Skeletal muscle tissue (tissue), 4 donors: ENCODE measurements around the gene ASXL2. TPM values are rescaled to one million over a fixed set of nuclear protein-coding genes. Genes with fewer than 3 reads are reported as not detected.

Experiments used
- H3K27ac ChIP-seq: one replicate; pipeline ENCODE4 v1.7.0; 2013; ENCODE audit warnings: mild to moderate bottlenecking, low read depth, low read length, inconsistent platforms
- H3K27me3 ChIP-seq, 3 donors: one replicate each; pipeline ENCODE4 v1.7.0; 2013; ENCODE audit warnings: low read length in 3 of 3; ENCODE audit not compliant: control insufficient read depth in 3 of 3, insufficient read depth in 3 of 3
- H3K36me3 ChIP-seq, 3 donors: one replicate each; pipeline ENCODE4 v1.7.0; 2013; ENCODE audit warnings: low read length in 3 of 3; ENCODE audit not compliant: control insufficient read depth in 3 of 3, insufficient read depth in 3 of 3
- H3K4me1 ChIP-seq, 3 donors: one replicate each; pipeline ENCODE4 v1.7.0; 2013; ENCODE audit warnings: low read length in 3 of 3, mild to moderate bottlenecking in 3 of 3; ENCODE audit not compliant: control insufficient read depth in 3 of 3, insufficient read depth in 3 of 3
- H3K4me3 ChIP-seq, 3 donors: one replicate each; pipeline ENCODE4 v1.7.0; 2013; ENCODE audit warnings: low read length in 3 of 3
- H3K9ac ChIP-seq, 3 donors: one replicate each; pipeline ENCODE4 v1.7.0; 2013; ENCODE audit warnings: low read length in 3 of 3, mild to moderate bottlenecking in 3 of 3, moderate library complexity in 2 of 3, low read depth in 1 of 3
- H3K9me3 ChIP-seq, 3 donors: one replicate each; pipeline ENCODE4 v1.7.0; 2013; ENCODE audit warnings: low read length in 3 of 3; ENCODE audit not compliant: control insufficient read depth in 3 of 3
- total RNA-seq: library from RNA; depleted of rRNA; stranded (reverse); fragments of >200 nt; gene quantifications from one replicate; pipeline ENCODE4 v1.2.3, GENCODE V29; 2014
- donor health status: Osteomylitis.

The ASXL2 gene
- total RNA-seq, 1 donor from 2014 or later, result 4.7 TPM

GRCh38 chr2:25787020-25787419 lies 91.3 kb downstream of the ASXL2 start:
- Histone ChIP-seq H3K9me3 (no peaks in the 10 kb centered on the region), H3K27me3 (no peaks in the 10 kb centered on the region), H3K9ac (no peak overlapping the region), H3K4me1 (no peaks in the 10 kb centered on the region), H3K27ac (no peak overlapping the region), H3K36me3 (peaks cover 0 to 4% (median 0%) of the 10 kb centered on the region in 3 donors), H3K4me3 (no peak overlapping the region)

DNA sequence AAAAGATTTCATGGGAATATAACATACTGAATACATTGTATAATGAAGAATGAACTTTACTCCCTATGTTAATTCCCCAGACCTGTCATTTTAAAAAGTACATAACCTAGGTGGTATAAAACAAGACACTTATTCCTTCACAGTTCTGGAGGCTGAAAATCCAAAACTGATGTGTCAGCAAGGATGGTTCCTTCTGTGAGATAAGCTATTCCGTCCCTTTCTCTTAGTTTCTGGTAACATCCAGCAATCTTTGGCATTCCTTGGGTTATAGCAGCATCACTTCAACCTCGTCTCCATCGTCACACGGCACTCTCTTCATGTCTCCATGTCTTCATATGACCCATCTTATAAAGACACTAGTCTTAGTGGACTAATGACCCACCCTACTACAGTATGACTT lies 93.9 kb downstream of the ASXL2 start:
- Histone ChIP-seq H3K4me3 (no peak overlapping the region), H3K27me3 (no peaks in the 10 kb centered on the region), H3K27ac (no peak overlapping the region), H3K36me3 (peaks cover 0 to 2% (median 0%) of the 10 kb centered on the region in 3 donors), H3K9me3 (no peaks in the 10 kb centered on the region), H3K9ac (no peak overlapping the region), H3K4me1 (no peaks in the 10 kb centered on the region)

DNA sequence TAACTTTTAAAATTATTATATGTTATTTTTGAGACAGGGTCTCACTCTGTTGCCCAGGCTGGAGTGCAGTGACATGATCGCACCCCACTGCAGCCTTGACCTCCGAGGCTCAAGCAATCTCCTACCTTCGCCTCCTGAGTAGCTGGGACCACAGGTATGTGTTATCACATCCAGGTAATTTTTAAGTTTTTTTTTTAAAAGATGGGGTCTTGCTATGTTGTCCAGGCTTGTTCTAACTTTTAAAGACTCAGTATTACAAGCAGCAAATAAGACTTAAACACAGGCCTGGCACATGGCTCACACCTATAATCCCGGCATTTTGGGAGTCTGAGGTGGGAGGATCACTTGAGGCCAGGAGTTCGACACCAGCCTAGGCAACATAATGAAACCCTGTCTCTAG lies 101.2 kb downstream of the ASXL2 start:
- no peaks in the 10 kb centered on the region for H3K4me1 ChIP-seq
- H3K27me3 ChIP-seq, result no peaks in the 10 kb centered on the region
- H3K4me3 ChIP-seq, result no peak overlapping the region
- no peak overlapping the region for H3K27ac ChIP-seq
- no peak overlapping the region for H3K9ac ChIP-seq
- no peaks in the 10 kb centered on the region for H3K36me3 ChIP-seq
- H3K9me3 ChIP-seq, result no peaks in the 10 kb centered on the region

GRCh38 chr2:25772078-25772477 lies 106.2 kb downstream of the ASXL2 start:
- no peak overlapping the region for H3K27ac ChIP-seq
- H3K9ac ChIP-seq, result no peak overlapping the region
- no peaks in the 10 kb centered on the region for H3K9me3 ChIP-seq
- H3K4me1 ChIP-seq, result no peaks in the 10 kb centered on the region
- H3K36me3 ChIP-seq, result peaks cover 7 to 31% (median 28%) of the 10 kb centered on the region in 3 donors
- no peak overlapping the region for H3K4me3 ChIP-seq
- no peaks in the 10 kb centered on the region for H3K27me3 ChIP-seq

- Histone ChIP-seq H3K9ac (no peak overlapping the region), H3K36me3 (peaks cover 9 to 32% (median 31%) of the 10 kb centered on the region in 3 donors), H3K27me3 (no peaks in the 10 kb centered on the region), H3K9me3 (no peaks in the 10 kb centered on the region), H3K27ac (no peak overlapping the region), H3K4me3 (no peak overlapping the region), H3K4me1 (no peaks in the 10 kb centered on the region)
Observed at GRCh38 chr2:25763575-25763974, 114.7 kb downstream of the ASXL2 start.

- Histone ChIP-seq H3K4me3 (no peak overlapping the region), H3K9me3 (no peaks in the 10 kb centered on the region), H3K36me3 (peaks cover 6 to 26% (median 25%) of the 10 kb centered on the region in 3 donors), H3K27me3 (no peaks in the 10 kb centered on the region), H3K9ac (no peak overlapping the region), H3K4me1 (no peaks in the 10 kb centered on the region), H3K27ac (no peak overlapping the region)
Observed at GRCh38 chr2:25760297-25760696, 118.0 kb downstream of the ASXL2 start.

DNA sequence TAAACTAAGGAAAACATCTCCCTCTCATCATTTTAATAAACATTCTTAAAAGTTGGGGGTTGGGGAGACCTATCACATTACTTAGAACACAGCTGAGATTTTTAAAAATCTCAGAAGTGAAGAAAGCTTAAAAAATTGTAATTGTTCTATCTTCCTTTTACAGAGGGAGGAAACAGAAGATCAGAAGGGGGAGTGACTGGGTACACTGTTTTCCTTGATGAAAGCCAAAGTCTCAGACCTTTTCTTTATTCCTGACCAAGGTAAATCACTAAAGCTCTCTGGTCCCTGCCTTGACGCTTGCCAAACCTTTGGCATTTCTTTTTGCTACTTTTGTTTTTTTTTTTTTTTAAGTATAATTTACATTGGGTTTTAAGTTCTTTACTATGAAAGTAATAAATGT lies 119.9 kb downstream of the ASXL2 start:
- Histone ChIP-seq H3K4me1 (no peaks in the 10 kb centered on the region), H3K27ac (no peak overlapping the region), H3K4me3 (no peak overlapping the region), H3K27me3 (no peaks in the 10 kb centered on the region), H3K36me3 (peaks cover 11 to 38% (median 33%) of the 10 kb centered on the region in 3 donors), H3K9me3 (no peaks in the 10 kb centered on the region), H3K9ac (no peak overlapping the region)

- Histone ChIP-seq H3K4me3 (no peak overlapping the region), H3K36me3 (peaks cover 11 to 39% (median 35%) of the 10 kb centered on the region in 3 donors), H3K27me3 (no peaks in the 10 kb centered on the region), H3K9me3 (no peaks in the 10 kb centered on the region), H3K4me1 (no peaks in the 10 kb centered on the region), H3K27ac (no peak overlapping the region), H3K9ac (no peak overlapping the region)
Observed at GRCh38 chr2:25757906-25758305, 120.4 kb downstream of the ASXL2 start.

DNA sequence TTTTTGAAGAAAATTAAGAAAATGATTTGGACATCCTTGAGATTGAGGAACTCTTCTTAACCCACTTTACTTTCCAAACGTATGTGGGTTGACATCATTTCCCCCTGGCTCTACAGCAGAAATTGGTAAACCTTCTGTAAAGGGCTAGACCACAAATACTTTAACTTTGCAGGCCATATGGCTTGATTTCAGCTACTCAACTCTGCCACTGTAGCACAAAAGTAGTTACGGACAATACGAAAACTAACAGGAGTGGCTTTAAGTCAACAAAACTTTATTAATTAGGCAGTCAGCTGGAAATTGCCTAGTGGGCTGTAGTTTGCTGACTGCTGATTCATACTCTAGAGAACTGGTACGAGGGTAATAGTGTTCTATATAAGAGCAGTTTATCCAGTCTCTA lies 121.8 kb downstream of the ASXL2 start:
- Histone ChIP-seq H3K9ac (no peak overlapping the region), H3K4me1 (no peaks in the 10 kb centered on the region), H3K27ac (no peak overlapping the region), H3K27me3 (no peaks in the 10 kb centered on the region), H3K36me3 (peaks cover 14 to 45% (median 35%) of the 10 kb centered on the region in 3 donors), H3K9me3 (no peaks in the 10 kb centered on the region), H3K4me3 (no peak overlapping the region)

GRCh38 chr2:25749676-25750075 lies 128.6 kb downstream of the ASXL2 start:
- H3K27ac ChIP-seq, result no peak overlapping the region
- no peaks in the 10 kb centered on the region for H3K4me1 ChIP-seq
- H3K27me3 ChIP-seq, result no peaks in the 10 kb centered on the region
- peaks cover 19 to 45% (median 37%) of the 10 kb centered on the region in 3 donors for H3K36me3 ChIP-seq
- H3K9ac ChIP-seq, result no peak overlapping the region
- no peaks in the 10 kb centered on the region for H3K9me3 ChIP-seq
- no peak overlapping the region for H3K4me3 ChIP-seq

- Histone ChIP-seq H3K27ac (no peak overlapping the region), H3K36me3 (peaks cover 16 to 24% (median 23%) of the 10 kb centered on the region in 3 donors), H3K4me1 (peaks cover 8 to 16% (median 11%) of the 10 kb centered on the region in 3 donors), H3K9ac (no peak overlapping the region), H3K27me3 (no peaks in the 10 kb centered on the region), H3K9me3 (no peaks in the 10 kb centered on the region), H3K4me3 (no peak overlapping the region)
Observed at GRCh38 chr2:25744055-25744454, 134.2 kb downstream of the ASXL2 start.
